GM06990 (cell line): Measurements from ENCODE around the gene SSBP2.
"Not testable (repeated sequence)": the region's sequence is repeated elsewhere in the genome, so short reads cannot be mapped to it uniquely, and the experiment has no call there.

Experiments used
- DNase-seq: peaks from one replicate; pipeline ENCODE4 v3.0.0-alpha.2; 2011; ENCODE audit not compliant: insufficient read length; ENCODE audit errors: extremely low read depth
- H3K27me3 ChIP-seq: replicated peaks from 2 replicates; pipeline ENCODE4 v1.6.0; 2011; ENCODE audit warnings: low read length; ENCODE audit not compliant: control insufficient read depth, insufficient read depth
- H3K36me3 ChIP-seq: 2 replicates; pipeline ENCODE4 v1.5.1; 2011; ENCODE audit warnings: low read length; ENCODE audit not compliant: control insufficient read depth, insufficient read depth
- H3K4me3 ChIP-seq: replicated peaks from 2 replicates; pipeline ENCODE4 v1.5.1; 2011; ENCODE audit warnings: low read depth, mild to moderate bottlenecking, control low read depth, low read length
- CTCF ChIP-seq: IDR thresholded peaks from 2 replicates; pipeline ENCODE4 v1.5.1; 2011; ENCODE audit warnings: low read length, control low read depth, mild to moderate bottlenecking, inconsistent platforms; ENCODE audit not compliant: insufficient read depth, poor library complexity, severe bottlenecking

SSBP2 gene

GRCh38 chr5:81607693-81608092 is 143.2 kb downstream of the SSBP2 start:
- TF ChIP-seq CTCF = no peak
- Histone ChIP-seq H3K4me3 (no peak overlapping the region), H3K27me3 (no peaks in the 10 kb centered on the region), H3K36me3 (no peaks in the 10 kb centered on the region; the same call in 1 of the 2 replicates)
- no peak for DNase-seq

- TF ChIP-seq CTCF = no peak
- H3K27me3 ChIP-seq = no peaks in the 10 kb centered on the region
- DNase-seq = no peak
- no peaks in the 10 kb centered on the region; the same call in 1 of the 2 replicates for H3K36me3 ChIP-seq
- no peak overlapping the region for H3K4me3 ChIP-seq
These were observed 144.7 kb downstream of the SSBP2 start for GRCh38 chr5:81606150-81606549.

- no peak for DNase-seq
- H3K4me3 ChIP-seq = no peak overlapping the region
- no peak for TF ChIP-seq CTCF
- no peaks in the 10 kb centered on the region; the same call in 1 of the 2 replicates for H3K36me3 ChIP-seq
- H3K27me3 ChIP-seq = no peaks in the 10 kb centered on the region
These were observed 145.6 kb downstream of the SSBP2 start for GRCh38 chr5:81605299-81605698.

- no peak for TF ChIP-seq CTCF
- no peaks in the 10 kb centered on the region; the same call in 1 of the 2 replicates for H3K36me3 ChIP-seq
These were observed 146.7 kb downstream of the SSBP2 start for GRCh38 chr5:81604193-81604592.

GRCh38 chr5:81601919-81602318 is 149.0 kb downstream of the SSBP2 start:
- Histone ChIP-seq H3K4me3 (no peak overlapping the region), H3K27me3 (no peaks in the 10 kb centered on the region), H3K36me3 (no peaks in the 10 kb centered on the region; the same call in 1 of the 2 replicates)
- DNase-seq = no peak
- no peak for TF ChIP-seq CTCF

More at GRCh38 chr5:81604193-81604592, 146.7 kb downstream of the SSBP2 start:
- no peak for DNase-seq
- H3K4me3 ChIP-seq = no peak overlapping the region
- H3K27me3 ChIP-seq = no peaks in the 10 kb centered on the region

- H3K36me3 ChIP-seq, DNase-seq, H3K4me3 ChIP-seq, H3K27me3 ChIP-seq: not testable (repeated sequence)
These were observed 158.8 kb downstream of the SSBP2 start for GRCh38 chr5:81592085-81592484.
